SU-DHL-6 (cell line): ENCODE data around the gene SLC47A2.

Experiments used
- H2AFZ ChIP-seq: fragments of 200-600 bp; sonication (generic); 2 replicates; pipeline ENCODE4 v1.6.1; 2014; ENCODE audit warnings: low read depth, mild to moderate bottlenecking, moderate library complexity, mixed read lengths, antibody characterized with exemption, low read length; ENCODE audit not compliant: severe bottlenecking
- H3F3A ChIP-seq: fragments of 200-600 bp; shearing (Covaris generic); 2 replicates; pipeline ENCODE4 v1.6.0; 2016; ENCODE audit warnings: antibody characterized with exemption, mild to moderate bottlenecking; ENCODE audit not compliant: insufficient read depth
- H3K27ac ChIP-seq: fragments of 200-600 bp; sonication (generic); 2 replicates; pipeline ENCODE4 v1.5.1; 2016; ENCODE audit warnings: low read depth, mild to moderate bottlenecking, low read length, moderate library complexity, mixed read lengths
- H3K27me3 ChIP-seq: fragments of 200-600 bp; sonication (generic), shearing (Covaris generic); 2 replicates; pipeline ENCODE4 v1.6.0; 2014; ENCODE audit warnings: mild to moderate bottlenecking, low read length
- H3K36me3 ChIP-seq: fragments of 200-600 bp; sonication (generic); 2 replicates; pipeline ENCODE4 v1.6.1; 2014; ENCODE audit warnings: mild to moderate bottlenecking, low read length, mixed read lengths
- H3K4me2 ChIP-seq: fragments of 300-600, 200-600 bp; shearing (Covaris generic), sonication (generic); 2 replicates; pipeline ENCODE4 v1.6.0; 2014; ENCODE audit warnings: low read length, low read depth, mild to moderate bottlenecking; ENCODE audit not compliant: poor library complexity, severe bottlenecking
- H3K4me3 ChIP-seq: fragments of 200-600 bp; sonication (generic); 2 replicates; pipeline ENCODE4 v1.5.1; 2014; ENCODE audit warnings: antibody characterized with exemption, low read length, mild to moderate bottlenecking, mixed read lengths; ENCODE audit not compliant: insufficient read depth, poor library complexity, severe bottlenecking
- H3K79me2 ChIP-seq: fragments of 200-600 bp; sonication (generic); 2 replicates; pipeline ENCODE4 v1.6.1; 2014; ENCODE audit warnings: mild to moderate bottlenecking, low read length, moderate library complexity; ENCODE audit not compliant: insufficient read depth
- H3K9ac ChIP-seq: fragments of 200-600 bp; sonication (generic); 2 replicates; pipeline ENCODE4 v1.7.0; 2014; ENCODE audit warnings: mild to moderate bottlenecking, low read length
- H3K9me2 ChIP-seq: fragments of 200-600 bp; sonication (generic); replicated peaks from 2 replicates; pipeline ENCODE4 v1.6.1; 2014; ENCODE audit warnings: low read length; ENCODE audit not compliant: insufficient read depth
- H3K9me3 ChIP-seq: fragments of 200-600 bp; sonication (generic); 2 replicates; pipeline ENCODE4 v1.6.1; 2014; ENCODE audit warnings: low read length, mixed read lengths; ENCODE audit not compliant: insufficient read depth
- H4K20me1 ChIP-seq: fragments of 200-600 bp; sonication (generic); 2 replicates; pipeline ENCODE4 v1.6.1; 2014; ENCODE audit warnings: low read depth, mild to moderate bottlenecking, antibody characterized with exemption, low read length, moderate library complexity, mixed read lengths
- CTCF ChIP-seq: fragments of 200-600 bp; sonication (generic); IDR thresholded peaks from one replicate; pipeline ENCODE4 v1.5.1; 2017; ENCODE audit warnings: antibody characterized with exemption, mild to moderate bottlenecking, low read length, moderate library complexity; ENCODE audit not compliant: insufficient read depth, poor library complexity, severe bottlenecking
- EZH2phosphoT487 ChIP-seq: fragments of 200-600 bp; sonication (generic), shearing (Covaris generic); conservative IDR thresholded peaks from 2 replicates; pipeline ENCODE4 v1.6.1; 2018; ENCODE audit warnings: mild to moderate bottlenecking, antibody characterized with exemption, low read length, moderate library complexity, mixed read lengths

The SLC47A2 gene

GRCh38 chr17:19738073-19738449 lies 21.7 kb upstream of the SLC47A2 start:
- H3K9me3 ChIP-seq = no peaks in the 10 kb centered on the region
- no peak overlapping the region for H3K4me2 ChIP-seq
- no peak overlapping the region for H2AFZ ChIP-seq
- TF ChIP-seq EZH2phosphoT487 (no peak), CTCF (no peak)
- H3K36me3 ChIP-seq = no peaks in the 10 kb centered on the region
- no peak overlapping the region for H3K9ac ChIP-seq
- H3K79me2 ChIP-seq = no peaks in the 10 kb centered on the region
- no peaks in the 10 kb centered on the region for H3K27me3 ChIP-seq
- H3K27ac ChIP-seq = no peak overlapping the region
- H4K20me1 ChIP-seq = no peaks in the 10 kb centered on the region
- no peaks in the 10 kb centered on the region for H3F3A ChIP-seq
- no peaks in the 10 kb centered on the region for H3K9me2 ChIP-seq
- no peak overlapping the region for H3K4me3 ChIP-seq

- Histone ChIP-seq H3F3A (no peaks in the 10 kb centered on the region), H3K4me3 (no peak overlapping the region), H2AFZ (no peak overlapping the region), H3K9me3 (no peaks in the 10 kb centered on the region), H4K20me1 (no peaks in the 10 kb centered on the region), H3K79me2 (no peaks in the 10 kb centered on the region), H3K36me3 (no peaks in the 10 kb centered on the region), H3K4me2 (no peak overlapping the region), H3K9me2 (no peaks in the 10 kb centered on the region), H3K9ac (no peak overlapping the region), H3K27ac (no peak overlapping the region), H3K27me3 (no peaks in the 10 kb centered on the region)
- TF ChIP-seq CTCF = no peak
- no peak for TF ChIP-seq EZH2phosphoT487
Observed at GRCh38 chr17:19737305-19738072, 21.1 kb upstream of the SLC47A2 start.

GRCh38 chr17:19736071-19736470 lies 19.7 kb upstream of the SLC47A2 start:
- Histone ChIP-seq H3K27me3 (no peaks in the 10 kb centered on the region), H3K79me2 (no peaks in the 10 kb centered on the region), H3K27ac (no peak overlapping the region), H3K4me3 (no peak overlapping the region), H3K36me3 (no peaks in the 10 kb centered on the region), H3F3A (no peaks in the 10 kb centered on the region), H2AFZ (no peak overlapping the region), H3K9ac (no peak overlapping the region), H3K9me2 (no peaks in the 10 kb centered on the region), H3K9me3 (no peaks in the 10 kb centered on the region), H4K20me1 (no peaks in the 10 kb centered on the region), H3K4me2 (no peak overlapping the region)
- no peak for TF ChIP-seq CTCF
- TF ChIP-seq EZH2phosphoT487 = no peak
